ENCODE data around the gene ARHGEF11.

GRCh38 chr1:156987715-156988114 lies 57.8 kb downstream of the ARHGEF11 start:
- no peak for TF ChIP-seq CTCF (IDR thresholded peaks at IDR 0.05; ENCODE audit: low read depth, low read length, missing input control)
- TF ChIP-seq ZBTB33 (IDR thresholded peaks at IDR 0.05) = no peak
- no peak for TF ChIP-seq ATF3 (IDR thresholded peaks at IDR 0.05)
